GM10847 (cell line): ENCODE results near the gene CASZ1.

ENCODE experiments used
- POLR2A ChIP-seq: IDR thresholded peaks from 2 replicates; pipeline ENCODE4 v1.6.1; 2011; ENCODE audit not compliant: insufficient read length; ENCODE audit errors: extremely low read depth

The CASZ1 gene

DNA sequence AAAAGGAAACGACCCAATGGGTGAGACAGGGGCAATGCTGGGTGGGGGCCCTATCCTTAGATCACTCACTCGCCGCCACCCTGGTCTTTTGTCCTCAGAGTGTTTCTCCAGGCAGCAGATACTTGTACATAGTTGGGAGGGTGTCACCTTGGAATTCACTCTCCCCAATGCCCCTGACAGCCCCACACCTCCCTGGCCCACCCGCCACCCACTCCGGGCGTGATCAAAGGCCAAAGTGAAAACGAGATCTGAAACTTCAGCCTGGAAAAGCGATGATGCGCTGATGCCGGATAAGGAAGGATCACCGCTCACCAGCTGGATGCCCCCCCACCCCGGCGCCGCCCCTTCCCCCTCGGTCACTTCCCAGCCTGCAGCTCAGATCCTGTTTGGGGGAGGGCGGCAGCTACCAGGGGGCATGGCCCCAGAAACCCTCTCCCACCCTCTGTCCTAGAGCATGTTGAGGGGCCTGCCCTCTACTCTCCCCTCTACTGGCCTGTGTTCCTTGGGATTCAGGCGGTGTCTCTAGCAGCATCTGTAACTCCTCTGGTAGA is 33.6 kb upstream of the CASZ1 start:
- no peak for TF ChIP-seq POLR2A

DNA sequence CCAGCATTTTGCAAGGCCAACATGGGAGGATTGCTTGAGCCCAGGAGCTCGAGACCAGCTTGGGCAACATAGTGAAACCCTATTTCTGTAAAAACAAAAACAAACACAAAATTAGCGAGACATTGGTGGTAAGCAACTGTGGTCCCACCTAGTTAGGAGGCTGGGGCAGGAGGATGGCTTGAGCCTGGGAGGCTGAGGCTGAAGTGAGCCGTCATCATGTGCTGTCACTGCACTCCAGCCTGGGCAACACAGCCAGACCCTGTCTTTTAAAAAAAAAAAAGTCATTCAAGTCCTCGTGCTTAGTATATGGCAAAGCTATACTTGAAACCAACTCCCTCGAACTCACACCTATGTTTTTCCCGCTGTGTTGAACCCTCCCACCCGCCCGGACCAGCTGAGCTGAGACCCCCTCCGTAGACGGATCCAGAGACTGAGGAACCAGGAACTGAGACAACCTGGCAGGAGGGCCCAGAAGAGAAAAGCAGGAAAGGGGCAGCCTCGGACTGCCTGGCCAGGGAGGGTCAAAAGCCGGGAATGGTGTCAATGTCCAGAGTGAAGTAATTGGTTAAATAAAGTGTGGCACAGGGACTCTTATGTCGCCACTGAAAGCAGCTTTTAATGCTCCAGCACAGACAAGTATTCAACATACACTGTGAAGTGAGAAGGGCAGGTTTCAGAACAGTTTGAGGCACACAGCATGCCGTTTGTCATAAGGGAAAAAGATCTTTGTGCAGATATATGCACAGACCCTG is 32.8 kb upstream of the CASZ1 start:
- no peak for TF ChIP-seq POLR2A

GRCh38 chr1:10827377-10828333 is 31.2 kb upstream of the CASZ1 start:
- no peak for TF ChIP-seq POLR2A

GRCh38 chr1:10825592-10825991 is 29.1 kb upstream of the CASZ1 start:
- TF ChIP-seq POLR2A: no peak

DNA sequence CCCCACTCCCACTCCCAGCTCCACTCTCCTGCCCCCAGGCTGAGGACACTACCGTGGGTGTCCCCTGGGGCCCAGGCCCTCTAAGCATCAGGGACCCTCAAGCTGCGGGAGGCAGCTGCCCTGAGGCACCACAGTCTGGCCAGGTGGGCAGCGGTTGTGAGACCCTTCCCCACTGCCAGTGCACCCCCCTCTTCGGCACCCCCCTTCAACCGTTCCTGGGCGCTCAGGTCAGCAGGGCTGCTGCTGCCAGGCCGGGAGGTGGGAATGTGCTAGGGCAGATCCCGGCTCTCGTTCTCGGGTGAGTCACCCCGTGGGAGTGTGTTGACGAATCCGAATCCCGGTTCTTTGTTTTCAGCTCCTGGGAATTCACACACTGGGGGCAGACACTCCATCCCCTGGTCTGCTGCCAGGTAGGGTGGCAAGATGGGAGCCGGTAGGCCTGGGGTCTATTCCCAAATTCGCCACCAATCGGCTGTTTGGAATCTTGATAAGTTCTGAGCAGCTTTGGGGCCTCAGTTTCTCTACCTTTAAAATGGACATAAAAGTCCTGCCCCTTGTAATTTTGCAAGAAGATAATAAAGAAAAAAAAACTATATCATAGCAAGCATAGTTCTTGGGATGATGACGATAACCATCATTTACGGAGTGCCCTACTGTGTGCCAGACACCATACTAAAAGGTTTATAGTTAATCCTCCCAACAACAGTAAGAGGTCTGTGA is 28.5 kb upstream of the CASZ1 start:
- no peak for TF ChIP-seq POLR2A

GRCh38 chr1:10823000-10823401 is 26.6 kb upstream of the CASZ1 start:
- TF ChIP-seq POLR2A: no peak

DNA sequence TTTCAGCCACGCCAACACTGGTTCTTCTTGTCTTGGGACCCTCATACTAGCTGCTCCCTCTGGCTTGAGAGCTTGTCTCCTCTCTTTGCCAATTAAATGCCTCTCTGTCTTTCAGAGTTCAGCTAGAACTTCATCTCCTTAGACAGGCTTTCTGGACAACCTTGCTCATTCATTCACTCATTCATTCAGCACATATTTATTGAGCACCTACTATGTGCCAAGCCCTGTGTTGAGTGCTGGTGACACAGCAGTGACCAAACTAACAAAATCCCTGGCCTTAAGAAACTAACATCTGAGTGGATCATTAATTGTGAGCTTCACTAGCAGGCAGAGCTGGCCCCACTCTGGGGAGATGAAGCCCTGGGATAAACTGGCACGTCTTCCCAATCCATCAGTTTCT is 24.9 kb upstream of the CASZ1 start:
- no peak for TF ChIP-seq POLR2A

- no peak for TF ChIP-seq POLR2A
Measured at GRCh38 chr1:10820422-10820821, 24.0 kb upstream of the CASZ1 start.

GRCh38 chr1:10819198-10819901 is 22.9 kb upstream of the CASZ1 start:
- TF ChIP-seq POLR2A: no peak

- no peak for TF ChIP-seq POLR2A
Measured at GRCh38 chr1:10818262-10819197, 22.1 kb upstream of the CASZ1 start.

DNA sequence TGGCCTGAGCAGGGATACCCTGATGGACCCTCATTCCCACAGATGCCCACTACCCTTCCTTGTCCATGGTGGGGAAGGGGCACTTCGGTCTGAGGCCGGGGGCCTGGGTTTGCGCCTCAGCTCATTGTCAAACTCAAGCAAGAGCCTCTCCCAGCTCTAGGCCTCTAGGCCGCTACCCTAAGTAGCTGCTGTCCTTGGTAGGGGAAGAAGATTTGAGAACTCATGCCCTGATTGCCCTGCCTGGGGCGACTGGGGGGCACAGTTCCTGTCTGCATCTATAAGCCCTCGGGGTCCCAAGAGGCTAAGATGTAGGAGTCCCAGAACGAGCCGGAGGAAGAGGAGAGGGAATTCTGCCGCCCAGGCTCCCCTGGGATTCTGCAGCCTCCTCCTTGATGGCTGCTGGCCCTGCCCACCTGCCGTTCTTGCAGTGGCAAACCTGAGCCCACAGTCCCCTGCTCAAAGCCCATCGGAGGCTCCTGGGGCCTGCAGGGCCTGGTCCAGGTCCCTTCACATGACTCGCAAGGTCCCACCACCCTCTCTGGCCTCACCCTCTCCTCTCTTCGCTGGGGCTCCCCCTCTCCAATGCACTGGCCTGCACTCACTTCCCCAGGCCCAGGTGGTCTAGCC is 20.4 kb upstream of the CASZ1 start:
- no peak for TF ChIP-seq POLR2A

DNA sequence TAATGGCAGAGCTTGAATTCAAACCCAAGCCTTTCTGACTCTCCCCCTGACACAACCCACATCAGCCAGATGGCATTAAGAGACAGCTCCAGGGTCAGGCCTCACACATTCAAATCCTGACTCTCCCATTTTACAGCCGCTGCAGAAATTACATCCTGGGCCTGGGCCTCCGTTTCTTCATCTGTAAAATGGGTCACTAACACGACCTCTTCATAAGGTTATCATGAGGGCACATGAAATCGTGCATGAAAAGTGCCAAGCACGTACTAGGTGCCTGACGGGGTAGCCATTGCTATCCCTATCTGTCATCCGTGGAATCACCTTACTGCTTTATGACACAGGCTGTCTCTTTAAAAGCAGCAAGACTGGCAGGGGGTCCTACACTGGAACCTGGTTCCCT is 19.8 kb upstream of the CASZ1 start:
- no peak for TF ChIP-seq POLR2A

GRCh38 chr1:10815858-10816195 is 19.4 kb upstream of the CASZ1 start:
- no peak for TF ChIP-seq POLR2A
